HFFc6 (cell line): ENCODE results near the gene HOXD12. TPM values are rescaled to one million over a fixed set of nuclear protein-coding genes. Genes with fewer than 3 reads are reported as not detected.

Experiments used
- DNase-seq: peaks from one replicate; pipeline ENCODE4 v3.0.0-alpha.2; 2018
- H3K27ac Mint-ChIP-seq: 2 replicates; pipeline ENCODE4 v1.8.0; 2020; ENCODE audit warnings: mild to moderate bottlenecking, mixed read lengths
- H3K27me3 Mint-ChIP-seq: 2 replicates; pipeline ENCODE4 v1.8.0; 2021; ENCODE audit warnings: mild to moderate bottlenecking, moderate library complexity, mixed read lengths; ENCODE audit not compliant: insufficient read depth
- H3K36me3 Mint-ChIP-seq: 2 replicates; pipeline ENCODE4 v1.8.0; 2021; ENCODE audit warnings: low read depth, mixed read lengths
- H3K4me1 Mint-ChIP-seq: 2 replicates; pipeline ENCODE4 v1.8.0; 2020; ENCODE audit warnings: low read depth, mixed read lengths
- H3K4me3 Mint-ChIP-seq: 2 replicates; pipeline ENCODE4 v1.8.0; 2020; ENCODE audit warnings: mild to moderate bottlenecking, moderate library complexity, mixed read lengths
- H3K9me3 Mint-ChIP-seq: 2 replicates; pipeline ENCODE4 v1.8.0; 2020; ENCODE audit warnings: mild to moderate bottlenecking, mixed read lengths
- total RNA-seq, 6 experiments: library from RNA; stranded (reverse); fragmentation: NEBNext Ultra II Directional; extraction: Animal tissue kit (Norgen Biotek cat#: 25700); gene quantifications; 2 replicates in 1 of 6; 3 replicates in 5 of 6; pipeline ENCODE4 v1.2.3, GENCODE V29; 2021
- TF ChIP-seq, protein P1 (sequence below): fragments of 200-600 bp; sonication (generic); IDR thresholded peaks from 2 replicates; pipeline ENCODE4 v1.5.0; 2021; ENCODE audit warnings: antibody characterized with exemption, mild to moderate bottlenecking

The HOXD12 gene
- total RNA-seq, 6 experiments from 2014 or later: 0.19 to 0.36 (median 0.26) TPM; not detected in 2

DNA sequence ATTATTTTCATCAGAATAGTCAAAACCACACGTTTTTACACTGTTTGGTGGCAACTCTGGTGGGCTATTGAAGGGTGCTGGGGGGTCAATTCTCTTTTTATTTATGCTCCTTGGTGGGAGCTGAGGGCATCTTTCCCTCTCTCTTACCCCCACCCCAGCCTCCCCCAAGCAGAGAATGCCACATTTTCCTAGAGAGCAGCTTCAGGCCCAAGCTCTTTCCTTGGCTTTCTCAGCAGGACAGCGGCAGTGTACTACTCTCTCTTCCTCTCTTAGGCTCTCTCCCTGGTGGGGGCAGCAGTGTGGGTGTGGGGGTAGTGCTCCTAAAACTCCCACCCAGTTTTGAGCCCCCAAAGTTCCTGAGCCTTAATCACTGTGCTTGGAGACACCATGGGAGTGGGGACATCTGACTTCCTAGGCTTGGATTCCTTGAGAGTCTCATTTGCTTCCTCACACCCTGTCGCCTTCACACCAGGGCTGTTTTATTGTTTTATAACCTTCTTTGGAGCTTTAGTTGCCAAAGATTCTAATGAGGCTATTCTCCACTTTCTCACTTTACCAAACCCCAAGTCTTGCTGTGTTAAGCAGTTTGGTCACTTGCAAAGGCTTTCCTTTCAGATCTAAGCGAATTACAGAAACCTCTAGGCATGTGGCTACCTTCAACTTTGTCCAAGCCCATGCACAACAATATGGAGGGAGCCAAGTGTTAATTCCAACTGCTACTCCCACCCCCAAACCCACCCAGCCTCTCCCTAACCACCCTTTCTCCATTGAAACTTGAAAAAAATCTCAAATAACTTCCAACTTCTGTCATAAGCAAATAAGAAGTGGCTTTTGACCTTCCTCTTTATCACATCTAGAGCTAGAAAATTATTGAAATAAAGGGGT lies 45.7 kb downstream of the HOXD12 start:
- no peak overlapping the region for H3K4me3 Mint-ChIP-seq
- no peak overlapping the region for H3K27ac Mint-ChIP-seq
- TF ChIP-seq, protein P1, sequence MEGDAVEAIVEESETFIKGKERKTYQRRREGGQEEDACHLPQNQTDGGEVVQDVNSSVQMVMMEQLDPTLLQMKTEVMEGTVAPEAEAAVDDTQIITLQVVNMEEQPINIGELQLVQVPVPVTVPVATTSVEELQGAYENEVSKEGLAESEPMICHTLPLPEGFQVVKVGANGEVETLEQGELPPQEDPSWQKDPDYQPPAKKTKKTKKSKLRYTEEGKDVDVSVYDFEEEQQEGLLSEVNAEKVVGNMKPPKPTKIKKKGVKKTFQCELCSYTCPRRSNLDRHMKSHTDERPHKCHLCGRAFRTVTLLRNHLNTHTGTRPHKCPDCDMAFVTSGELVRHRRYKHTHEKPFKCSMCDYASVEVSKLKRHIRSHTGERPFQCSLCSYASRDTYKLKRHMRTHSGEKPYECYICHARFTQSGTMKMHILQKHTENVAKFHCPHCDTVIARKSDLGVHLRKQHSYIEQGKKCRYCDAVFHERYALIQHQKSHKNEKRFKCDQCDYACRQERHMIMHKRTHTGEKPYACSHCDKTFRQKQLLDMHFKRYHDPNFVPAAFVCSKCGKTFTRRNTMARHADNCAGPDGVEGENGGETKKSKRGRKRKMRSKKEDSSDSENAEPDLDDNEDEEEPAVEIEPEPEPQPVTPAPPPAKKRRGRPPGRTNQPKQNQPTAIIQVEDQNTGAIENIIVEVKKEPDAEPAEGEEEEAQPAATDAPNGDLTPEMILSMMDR: no peak
- H3K4me1 Mint-ChIP-seq: peaks cover 16% of the 10 kb centered on the region; the same call in 1 of the 2 replicates
- H3K9me3 Mint-ChIP-seq: no peaks in the 10 kb centered on the region
- no peaks in the 10 kb centered on the region; the same call in 1 of the 2 replicates for H3K36me3 Mint-ChIP-seq
- DNase-seq: no peak
- peaks cover 61% of the 10 kb centered on the region for H3K27me3 Mint-ChIP-seq

DNA sequence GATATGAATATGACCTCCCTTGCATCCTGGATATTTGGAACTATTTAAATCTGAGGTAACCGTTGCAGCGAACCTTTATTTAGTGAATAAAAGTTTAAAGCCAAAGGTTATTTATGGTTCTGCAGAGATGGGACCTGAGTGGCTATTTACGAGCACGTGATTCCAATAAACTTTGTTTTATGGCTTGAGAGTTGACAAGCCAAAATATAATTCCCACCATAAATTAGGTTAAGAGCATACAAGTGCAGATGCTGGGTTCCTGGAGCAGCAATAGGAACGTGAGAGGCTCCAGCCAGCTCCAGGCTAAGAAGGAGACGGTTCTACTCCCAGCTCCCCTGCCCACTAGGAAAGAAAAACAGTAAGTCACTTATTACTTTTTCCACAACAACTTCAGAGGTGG lies 46.5 kb downstream of the HOXD12 start:
- no peak overlapping the region for H3K27ac Mint-ChIP-seq
- H3K4me3 Mint-ChIP-seq: no peak overlapping the region
- H3K9me3 Mint-ChIP-seq: no peaks in the 10 kb centered on the region

DNA sequence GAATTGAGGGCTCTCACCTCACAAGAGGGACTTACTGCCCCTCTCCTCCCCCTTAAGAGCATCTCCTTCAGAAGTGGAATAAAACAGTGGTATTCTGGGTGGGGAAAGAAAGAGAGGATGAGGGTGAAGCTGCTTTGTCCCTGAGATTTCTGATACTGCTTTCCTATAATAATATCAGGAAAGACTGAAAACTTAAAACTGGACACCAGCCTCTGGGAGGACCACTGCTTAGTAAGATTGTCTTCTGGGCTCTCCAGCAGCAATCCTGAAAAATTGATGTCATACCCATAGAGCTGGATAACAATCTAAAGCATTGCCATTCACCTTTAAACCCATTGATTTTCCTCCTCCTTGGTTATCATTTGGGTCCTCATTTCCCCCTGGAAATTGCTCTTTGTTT lies 47.0 kb downstream of the HOXD12 start:
- TF ChIP-seq, protein P1: no peak

More for the DNA sequence above, 46.5 kb downstream of the HOXD12 start:
- no peak for DNase-seq
- TF ChIP-seq, protein P1: no peak
- Mint-ChIP-seq H3K4me1 (peaks cover 17% of the 10 kb centered on the region; the same call in 1 of the 2 replicates), H3K36me3 (no peaks in the 10 kb centered on the region; the same call in 1 of the 2 replicates), H3K27me3 (peaks cover 68% of the 10 kb centered on the region)

DNA sequence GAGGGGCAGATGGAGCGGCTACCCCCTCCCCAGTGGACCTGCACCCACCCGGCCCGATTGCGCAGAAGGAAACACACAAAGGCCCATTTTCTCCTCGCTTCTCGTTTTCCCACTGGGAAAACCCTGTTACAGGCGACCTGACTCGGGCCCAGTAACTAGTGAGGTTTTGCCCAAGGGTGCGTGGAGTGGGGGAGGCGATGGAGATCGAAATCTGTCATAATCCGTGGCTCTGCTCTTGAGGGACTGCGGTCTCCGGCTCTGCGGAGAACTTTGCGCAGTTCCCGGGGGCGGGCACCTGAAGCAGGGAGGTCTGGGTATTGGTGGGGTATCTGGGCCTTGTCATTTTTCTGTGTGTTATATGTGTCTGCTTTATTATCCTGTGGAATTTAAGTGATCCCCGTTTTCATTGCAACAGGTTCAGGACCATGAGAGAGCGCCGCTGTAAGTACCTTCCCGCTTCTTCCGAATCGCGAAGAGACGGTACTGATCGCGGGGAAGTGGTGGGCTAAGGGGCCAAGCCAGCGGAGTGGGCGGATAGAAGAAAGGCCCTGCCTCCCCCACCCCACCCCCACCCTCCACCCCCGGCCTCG lies 47.7 kb downstream of the HOXD12 start:
- Mint-ChIP-seq H3K27ac (no peak overlapping the region), H3K9me3 (no peaks in the 10 kb centered on the region), H3K4me1 (peaks cover 17% of the 10 kb centered on the region; the same call in 1 of the 2 replicates), H3K4me3 (no peak overlapping the region), H3K36me3 (no peaks in the 10 kb centered on the region; the same call in 1 of the 2 replicates), H3K27me3 (peaks cover 70% of the 10 kb centered on the region)
- TF ChIP-seq, protein P1: no peak
- DNase-seq: no peak

More for the DNA sequence above, 47.0 kb downstream of the HOXD12 start:
- Mint-ChIP-seq H3K9me3 (no peaks in the 10 kb centered on the region), H3K4me1 (peaks cover 17% of the 10 kb centered on the region; the same call in 1 of the 2 replicates), H3K36me3 (no peaks in the 10 kb centered on the region; the same call in 1 of the 2 replicates), H3K4me3 (no peak overlapping the region), H3K27me3 (peaks cover 70% of the 10 kb centered on the region), H3K27ac (no peak overlapping the region)
- DNase-seq: no peak

DNA sequence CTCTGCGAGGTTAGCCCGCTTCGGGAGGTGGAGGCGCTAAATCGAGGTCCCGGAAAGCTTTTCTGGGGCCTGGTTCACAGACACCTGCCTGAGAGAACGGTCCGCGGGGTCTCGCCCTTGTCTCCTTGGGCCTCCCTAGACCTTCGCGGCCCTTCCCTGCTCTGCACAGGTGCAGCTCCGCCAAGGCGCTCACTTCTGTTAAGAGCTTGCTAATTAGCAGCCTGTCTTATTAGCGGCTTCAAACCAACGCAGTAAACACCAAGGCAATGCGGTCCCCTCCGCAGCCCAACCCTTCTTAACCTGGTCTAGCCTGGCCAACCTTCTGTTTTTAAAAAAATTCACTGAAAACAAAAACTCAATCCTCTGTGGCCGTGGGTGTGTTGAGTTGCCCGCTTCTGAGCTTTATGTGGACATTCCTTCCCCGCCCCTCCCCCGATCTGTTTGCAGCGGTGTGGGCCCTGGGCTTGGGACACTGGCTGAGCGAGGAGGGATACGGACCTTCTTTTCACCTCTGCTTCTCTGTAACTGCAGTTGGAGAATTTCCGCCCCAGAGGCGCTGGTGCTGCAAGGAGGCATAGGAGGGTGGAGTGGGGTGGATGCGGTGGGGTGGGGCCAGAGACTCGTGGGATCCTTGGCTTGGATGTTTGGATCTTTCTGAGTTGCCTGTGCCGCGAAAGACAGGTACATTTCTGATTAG lies 48.4 kb downstream of the HOXD12 start:
- Mint-ChIP-seq H3K27ac (no peak overlapping the region), H3K4me1 (peaks cover 17% of the 10 kb centered on the region; the same call in 1 of the 2 replicates), H3K4me3 (peak overlapping the region; percentile 46; the same call in 1 of the 2 replicates), H3K27me3 (peaks cover 70% of the 10 kb centered on the region), H3K36me3 (no peaks in the 10 kb centered on the region; the same call in 1 of the 2 replicates), H3K9me3 (no peaks in the 10 kb centered on the region)
- DNase-seq: no peak
- TF ChIP-seq, protein P1: no peak
